ENCODE results near the gene SERPINB2. TPM values are rescaled to one million over a fixed set of nuclear protein-coding genes. Genes with fewer than 3 reads are reported as not detected.
A peak's percentile ranks its signal among the peaks of the same experiment; 100 is the strongest.

Gene SERPINB2
- 1.6 and 1.9 TPM in 2 replicates for total RNA-seq

DNA sequence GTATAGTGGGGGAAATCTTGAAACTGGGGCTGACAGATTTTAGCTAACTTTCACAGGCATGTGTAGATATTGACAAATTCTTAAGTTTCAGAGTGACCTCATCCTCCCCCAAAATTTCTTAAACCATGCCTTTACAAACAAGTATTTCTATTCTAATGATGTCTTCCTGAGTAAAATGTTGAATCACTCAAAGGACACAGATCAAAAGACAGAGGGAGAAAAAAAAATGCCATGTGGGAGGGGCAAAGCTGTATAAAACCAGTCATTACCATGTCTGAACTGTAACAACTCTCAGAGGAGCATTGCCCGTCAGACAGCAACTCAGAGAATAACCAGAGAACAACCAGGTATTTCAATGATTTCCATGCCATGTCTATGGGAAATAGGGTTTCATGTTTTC lies at the start of gene SERPINB2:
Gene SERPINB2 (plus strand): TSS at position 282 of the 400 bp plus-strand sequence. CDS start 3,740 bp downstream, outside the sequence.
- TF ChIP-seq, protein P1, sequence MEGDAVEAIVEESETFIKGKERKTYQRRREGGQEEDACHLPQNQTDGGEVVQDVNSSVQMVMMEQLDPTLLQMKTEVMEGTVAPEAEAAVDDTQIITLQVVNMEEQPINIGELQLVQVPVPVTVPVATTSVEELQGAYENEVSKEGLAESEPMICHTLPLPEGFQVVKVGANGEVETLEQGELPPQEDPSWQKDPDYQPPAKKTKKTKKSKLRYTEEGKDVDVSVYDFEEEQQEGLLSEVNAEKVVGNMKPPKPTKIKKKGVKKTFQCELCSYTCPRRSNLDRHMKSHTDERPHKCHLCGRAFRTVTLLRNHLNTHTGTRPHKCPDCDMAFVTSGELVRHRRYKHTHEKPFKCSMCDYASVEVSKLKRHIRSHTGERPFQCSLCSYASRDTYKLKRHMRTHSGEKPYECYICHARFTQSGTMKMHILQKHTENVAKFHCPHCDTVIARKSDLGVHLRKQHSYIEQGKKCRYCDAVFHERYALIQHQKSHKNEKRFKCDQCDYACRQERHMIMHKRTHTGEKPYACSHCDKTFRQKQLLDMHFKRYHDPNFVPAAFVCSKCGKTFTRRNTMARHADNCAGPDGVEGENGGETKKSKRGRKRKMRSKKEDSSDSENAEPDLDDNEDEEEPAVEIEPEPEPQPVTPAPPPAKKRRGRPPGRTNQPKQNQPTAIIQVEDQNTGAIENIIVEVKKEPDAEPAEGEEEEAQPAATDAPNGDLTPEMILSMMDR (conservative IDR thresholded peaks at IDR 0.05; ENCODE audit: low read depth, low read length): no peak
- DNase-seq (ENCODE audit: low read depth): no peak
- H3K4me3 ChIP-seq (ENCODE audit: low read depth, low read length): no peak within 1 kb of the TSS

DNA sequence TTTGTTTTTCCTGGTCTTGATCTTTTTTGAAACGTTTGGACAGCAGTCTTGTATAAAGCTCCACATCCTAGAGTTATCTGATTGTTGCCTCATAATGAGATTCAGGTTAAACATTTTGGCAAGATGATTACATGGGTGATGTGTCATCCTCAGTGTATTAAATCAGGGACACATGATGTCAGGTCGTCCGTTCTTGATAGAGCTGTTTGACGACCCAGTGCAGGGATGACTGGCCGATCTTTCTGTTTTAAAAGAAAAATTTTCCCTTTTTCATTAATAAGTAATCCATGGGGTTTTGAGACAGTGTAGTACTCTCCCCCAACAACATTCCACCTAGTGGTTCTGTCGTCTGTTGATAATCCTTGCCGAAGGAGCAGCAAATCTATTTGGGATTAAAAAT lies 44.5 kb upstream of the SERPINB2 start:
- TF ChIP-seq, protein P1 (conservative IDR thresholded peaks at IDR 0.05; ENCODE audit: low read depth, low read length): no peak
- H3K4me3 ChIP-seq (ENCODE audit: low read depth, low read length): no peak overlapping the region
- peak; percentile 38 for DNase-seq (ENCODE audit: low read depth)

GRCh38 chr18:63844254-63844653 lies 43.3 kb upstream of the SERPINB2 start:
- DNase-seq (ENCODE audit: low read depth): peak; percentile 22

GRCh38 chr18:63848159-63848558 lies 39.3 kb upstream of the SERPINB2 start:
- TF ChIP-seq, protein P1 (conservative IDR thresholded peaks at IDR 0.05; ENCODE audit: low read depth, low read length): peak; percentile 83
- peak; percentile 13 for DNase-seq (ENCODE audit: low read depth)
- no peak overlapping the region for H3K4me3 ChIP-seq (ENCODE audit: low read depth, low read length)

More at GRCh38 chr18:63844254-63844653, 43.3 kb upstream of the SERPINB2 start:
- no peak overlapping the region for H3K4me3 ChIP-seq (ENCODE audit: low read depth, low read length)
- TF ChIP-seq, protein P1 (conservative IDR thresholded peaks at IDR 0.05; ENCODE audit: low read depth, low read length): peak; percentile 68

GRCh38 chr18:63850020-63850419 lies 37.5 kb upstream of the SERPINB2 start:
- no peak for DNase-seq (ENCODE audit: low read depth)
- TF ChIP-seq, protein P1 (conservative IDR thresholded peaks at IDR 0.05; ENCODE audit: low read depth, low read length): peak; percentile 71
- H3K4me3 ChIP-seq (ENCODE audit: low read depth, low read length): no peak overlapping the region

DNA sequence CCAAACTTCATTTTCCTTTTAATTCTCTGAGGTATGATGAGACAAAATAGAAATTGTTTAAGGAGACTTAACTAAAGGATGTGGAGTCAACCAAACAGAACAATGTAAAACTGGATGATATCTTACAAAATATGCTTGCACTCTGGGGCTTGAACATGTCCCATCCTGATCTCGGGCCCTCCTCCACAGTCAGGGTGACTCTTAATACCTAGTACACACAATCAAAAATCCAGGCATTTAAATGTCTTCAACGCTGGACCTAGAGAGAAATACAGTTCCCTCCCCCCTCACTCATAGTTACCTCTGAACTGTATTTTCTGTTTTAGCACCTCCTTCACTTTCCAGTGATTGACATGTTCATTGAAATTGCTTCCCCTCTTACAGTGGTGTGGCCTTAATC lies 36.9 kb upstream of the SERPINB2 start:
- no peak overlapping the region for H3K4me3 ChIP-seq (ENCODE audit: low read depth, low read length)
- no peak for DNase-seq (ENCODE audit: low read depth)
- TF ChIP-seq, protein P1 (conservative IDR thresholded peaks at IDR 0.05; ENCODE audit: low read depth, low read length): no peak

GRCh38 chr18:63858456-63858855 lies 29.0 kb upstream of the SERPINB2 start:
- TF ChIP-seq, protein P1 (conservative IDR thresholded peaks at IDR 0.05; ENCODE audit: low read depth, low read length): no peak
- no peak overlapping the region for H3K4me3 ChIP-seq (ENCODE audit: low read depth, low read length)
- no peak for DNase-seq (ENCODE audit: low read depth)

All from epithelial cell of proximal tubule (primary cell).